ENCODE data around the gene TMEM52B.

DNA sequence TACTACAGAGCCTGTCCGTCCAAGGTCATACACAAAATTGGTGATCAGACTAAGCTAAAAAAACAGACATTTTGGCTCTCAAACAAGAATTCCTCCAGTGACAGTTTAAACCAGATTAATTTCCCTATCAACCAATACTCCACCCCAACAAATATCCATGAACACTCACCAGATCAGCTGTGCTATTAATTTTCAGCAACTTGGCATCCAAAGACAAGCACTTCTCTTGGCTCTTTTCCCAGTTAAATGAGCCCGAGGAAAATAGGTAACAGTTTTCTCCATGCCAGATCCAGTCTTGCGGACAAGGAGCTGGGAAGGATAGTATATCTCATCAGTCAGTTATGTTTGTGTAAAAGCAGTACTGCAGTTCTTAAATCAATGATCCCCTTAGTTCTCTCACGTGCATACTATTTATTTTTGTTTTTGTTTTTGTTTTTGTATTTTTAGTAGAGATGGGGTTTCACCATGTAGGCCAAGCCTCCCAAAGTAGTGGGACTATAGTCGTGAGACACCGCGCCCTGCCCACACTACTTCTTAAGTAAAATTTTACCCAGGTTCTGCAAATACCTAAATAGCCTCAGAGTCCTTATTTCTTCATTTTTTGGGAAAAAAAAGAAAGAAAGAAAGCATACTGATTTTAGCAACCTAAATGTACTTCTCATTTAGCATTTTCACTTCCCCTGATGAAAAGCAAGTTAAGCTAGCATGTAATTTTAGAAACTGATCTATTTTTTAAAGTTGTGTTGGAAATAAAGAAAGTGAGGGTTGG, 18.0 kb upstream of the TMEM52B start:
- TF ChIP-seq, protein P1, sequence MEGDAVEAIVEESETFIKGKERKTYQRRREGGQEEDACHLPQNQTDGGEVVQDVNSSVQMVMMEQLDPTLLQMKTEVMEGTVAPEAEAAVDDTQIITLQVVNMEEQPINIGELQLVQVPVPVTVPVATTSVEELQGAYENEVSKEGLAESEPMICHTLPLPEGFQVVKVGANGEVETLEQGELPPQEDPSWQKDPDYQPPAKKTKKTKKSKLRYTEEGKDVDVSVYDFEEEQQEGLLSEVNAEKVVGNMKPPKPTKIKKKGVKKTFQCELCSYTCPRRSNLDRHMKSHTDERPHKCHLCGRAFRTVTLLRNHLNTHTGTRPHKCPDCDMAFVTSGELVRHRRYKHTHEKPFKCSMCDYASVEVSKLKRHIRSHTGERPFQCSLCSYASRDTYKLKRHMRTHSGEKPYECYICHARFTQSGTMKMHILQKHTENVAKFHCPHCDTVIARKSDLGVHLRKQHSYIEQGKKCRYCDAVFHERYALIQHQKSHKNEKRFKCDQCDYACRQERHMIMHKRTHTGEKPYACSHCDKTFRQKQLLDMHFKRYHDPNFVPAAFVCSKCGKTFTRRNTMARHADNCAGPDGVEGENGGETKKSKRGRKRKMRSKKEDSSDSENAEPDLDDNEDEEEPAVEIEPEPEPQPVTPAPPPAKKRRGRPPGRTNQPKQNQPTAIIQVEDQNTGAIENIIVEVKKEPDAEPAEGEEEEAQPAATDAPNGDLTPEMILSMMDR (conservative IDR thresholded peaks at IDR 0.05; ENCODE audit: low read depth in 2 of 2) = no peak
- TF ChIP-seq EZH2 (IDR thresholded peaks at IDR 0.05; ENCODE audit: low read depth, unreplicated experiment) (no peak), EZH2phosphoT487 (IDR thresholded peaks at IDR 0.05; ENCODE audit: unreplicated experiment) (no peak), CREB1 (CRISPR knock-in tag; IDR thresholded peaks at IDR 0.05; ENCODE audit: low read depth) (no peak), JUNB (IDR thresholded peaks at IDR 0.05; ENCODE audit: unreplicated experiment) (no peak), POLR2AphosphoS5 (IDR thresholded peaks at IDR 0.05; ENCODE audit: low read depth) (no peak), ZNF114 (CRISPR knock-in tag; IDR thresholded peaks at IDR 0.05) (no peak)
- TF ChIP-seq, protein P2, sequence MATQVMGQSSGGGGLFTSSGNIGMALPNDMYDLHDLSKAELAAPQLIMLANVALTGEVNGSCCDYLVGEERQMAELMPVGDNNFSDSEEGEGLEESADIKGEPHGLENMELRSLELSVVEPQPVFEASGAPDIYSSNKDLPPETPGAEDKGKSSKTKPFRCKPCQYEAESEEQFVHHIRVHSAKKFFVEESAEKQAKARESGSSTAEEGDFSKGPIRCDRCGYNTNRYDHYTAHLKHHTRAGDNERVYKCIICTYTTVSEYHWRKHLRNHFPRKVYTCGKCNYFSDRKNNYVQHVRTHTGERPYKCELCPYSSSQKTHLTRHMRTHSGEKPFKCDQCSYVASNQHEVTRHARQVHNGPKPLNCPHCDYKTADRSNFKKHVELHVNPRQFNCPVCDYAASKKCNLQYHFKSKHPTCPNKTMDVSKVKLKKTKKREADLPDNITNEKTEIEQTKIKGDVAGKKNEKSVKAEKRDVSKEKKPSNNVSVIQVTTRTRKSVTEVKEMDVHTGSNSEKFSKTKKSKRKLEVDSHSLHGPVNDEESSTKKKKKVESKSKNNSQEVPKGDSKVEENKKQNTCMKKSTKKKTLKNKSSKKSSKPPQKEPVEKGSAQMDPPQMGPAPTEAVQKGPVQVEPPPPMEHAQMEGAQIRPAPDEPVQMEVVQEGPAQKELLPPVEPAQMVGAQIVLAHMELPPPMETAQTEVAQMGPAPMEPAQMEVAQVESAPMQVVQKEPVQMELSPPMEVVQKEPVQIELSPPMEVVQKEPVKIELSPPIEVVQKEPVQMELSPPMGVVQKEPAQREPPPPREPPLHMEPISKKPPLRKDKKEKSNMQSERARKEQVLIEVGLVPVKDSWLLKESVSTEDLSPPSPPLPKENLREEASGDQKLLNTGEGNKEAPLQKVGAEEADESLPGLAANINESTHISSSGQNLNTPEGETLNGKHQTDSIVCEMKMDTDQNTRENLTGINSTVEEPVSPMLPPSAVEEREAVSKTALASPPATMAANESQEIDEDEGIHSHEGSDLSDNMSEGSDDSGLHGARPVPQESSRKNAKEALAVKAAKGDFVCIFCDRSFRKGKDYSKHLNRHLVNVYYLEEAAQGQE (IDR thresholded peaks at IDR 0.05; ENCODE audit: unreplicated experiment) = no peak

Measured in GM23338 (cell line).